GM21737 (cell line): ENCODE measurements around the gene BPIFA3.

ENCODE experiments used
- ATAC-seq: cut with Tn5 transposase; IDR thresholded peaks from one replicate; pipeline ENCODE4 v1.9.1; 2021; ENCODE audit warnings: mild to moderate bottlenecking, moderate library complexity; ENCODE audit not compliant: unreplicated experiment

The BPIFA3 gene

GRCh38 chr20:33259371-33259770, 42.2 kb downstream of the BPIFA3 start:
- no peak for ATAC-seq

GRCh38 chr20:33261465-33261864, 44.3 kb downstream of the BPIFA3 start:
- ATAC-seq = no peak

DNA sequence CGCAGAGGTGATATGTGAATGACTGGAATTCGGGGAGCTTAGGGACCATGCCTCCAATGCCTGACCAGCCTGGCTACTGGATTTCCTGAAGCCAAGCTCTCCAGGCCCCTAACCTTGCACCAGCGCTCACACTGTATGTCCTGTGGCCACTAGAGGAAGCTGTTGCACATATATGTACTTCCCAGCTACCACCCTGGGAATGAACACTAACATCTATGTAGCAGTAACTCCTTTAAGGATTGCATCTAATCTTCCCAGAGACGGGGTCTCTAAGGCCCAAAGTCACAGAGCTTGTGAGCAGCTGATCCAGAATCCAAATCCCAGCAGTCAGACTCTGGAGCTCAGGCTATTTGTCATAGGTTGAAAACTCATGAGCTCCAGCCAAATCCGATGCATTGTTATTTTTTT, 45.5 kb downstream of the BPIFA3 start:
- ATAC-seq = no peak

GRCh38 chr20:33263784-33264183, 46.6 kb downstream of the BPIFA3 start:
- ATAC-seq = no peak

- ATAC-seq = no peak
Observed at GRCh38 chr20:33267701-33268100, 50.5 kb downstream of the BPIFA3 start.

GRCh38 chr20:33272155-33272873, 55.2 kb downstream of the BPIFA3 start:
- ATAC-seq = no peak

DNA sequence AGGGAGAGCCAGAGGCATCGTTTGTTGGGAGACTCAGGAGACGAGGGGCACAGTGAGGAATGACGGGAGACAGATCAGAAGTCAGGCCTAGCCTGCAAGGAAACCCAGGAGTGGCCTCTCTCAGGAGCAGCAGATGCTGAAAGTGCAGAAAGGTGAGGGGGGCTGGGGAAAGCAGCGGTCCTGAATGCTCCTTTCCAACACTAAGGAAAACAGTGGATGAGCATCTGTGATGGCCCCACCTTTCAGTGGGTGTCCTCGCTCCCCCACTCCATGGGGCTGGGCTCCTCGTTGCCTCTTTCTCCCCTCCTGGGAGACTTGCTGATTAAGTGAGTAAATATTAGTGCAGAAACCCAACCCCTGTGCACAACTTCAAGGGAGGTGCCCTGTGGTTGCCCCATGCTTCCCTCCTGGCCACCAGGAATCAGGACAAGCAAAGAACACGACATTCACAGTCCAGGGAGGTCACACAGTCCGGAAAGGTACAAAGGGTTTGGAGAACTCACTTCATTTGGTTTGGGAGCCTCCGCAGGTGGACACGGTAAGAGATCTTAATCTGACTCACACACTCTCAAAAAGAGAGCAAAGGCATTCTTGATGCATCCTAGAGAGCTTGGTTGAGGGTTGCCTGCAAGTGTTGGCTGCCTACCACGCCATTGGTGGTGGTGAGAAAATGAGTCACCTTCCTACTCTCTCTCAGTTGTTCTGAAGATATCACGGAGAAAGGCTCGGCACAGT, 56.1 kb downstream of the BPIFA3 start:
- ATAC-seq = no peak

DNA sequence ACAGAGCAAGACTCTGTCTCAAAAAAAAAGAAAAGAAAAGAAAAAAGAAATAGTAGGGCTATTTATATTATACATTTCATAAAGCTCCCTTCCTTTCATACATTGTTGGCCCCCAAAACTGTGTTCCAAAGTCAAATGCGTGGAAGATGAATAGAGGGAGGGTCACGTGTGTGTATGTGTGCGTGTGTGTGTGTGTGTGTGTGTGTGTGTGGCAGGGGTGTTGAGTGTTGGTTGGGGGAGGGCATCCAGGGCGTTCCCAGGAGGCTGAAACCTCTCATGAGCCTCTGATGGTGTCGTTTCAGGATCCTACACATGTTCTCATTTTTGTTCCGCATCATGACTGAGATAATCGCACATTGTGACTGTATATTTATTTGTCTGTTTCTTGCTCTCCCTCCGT, 58.1 kb downstream of the BPIFA3 start:
- no peak for ATAC-seq

GRCh38 chr20:33275871-33276270, 58.7 kb downstream of the BPIFA3 start:
- no peak for ATAC-seq

- no peak for ATAC-seq
Observed at GRCh38 chr20:33276303-33277113, 59.4 kb downstream of the BPIFA3 start.
